Calu3 (cell line): Measurements from ENCODE around the gene CYP46A1. TPM values are rescaled to one million over a fixed set of nuclear protein-coding genes. Genes with fewer than 3 reads are reported as not detected.

ENCODE experiments used
- BruUV-seq: library from RNA; stranded (reverse); fragments of 400-500 nt; replicated peaks from 2 replicates; lab custom pipeline; 2021; lab: Mats Ljungman, UMichigan
- CTCF ChIA-PET: fragments of 300-600 bp; sonication (Branson Sonifier 250); formaldehyde crosslinking; loops from one replicate; lab custom pipeline; 2022; ENCODE audit warnings: antibody characterized with exemption; lab: Charles Lee
- DNase-seq: peaks from one replicate; pipeline ENCODE4 v3.0.0; 2022
- H3K27ac Mint-ChIP-seq: one replicate; pipeline ENCODE4 v1.8.0; 2022; ENCODE audit warnings: mixed read lengths; ENCODE audit not compliant: unreplicated experiment
- H3K27me3 Mint-ChIP-seq: one replicate; pipeline ENCODE4 v1.8.0; 2022; ENCODE audit warnings: mixed read lengths; ENCODE audit not compliant: unreplicated experiment
- H3K36me3 Mint-ChIP-seq: one replicate; pipeline ENCODE4 v1.8.0; 2022; ENCODE audit warnings: mild to moderate bottlenecking, moderate library complexity, mixed read lengths; ENCODE audit not compliant: insufficient read depth, unreplicated experiment
- H3K4me1 Mint-ChIP-seq: one replicate; pipeline ENCODE4 v1.8.0; 2022; ENCODE audit warnings: mild to moderate bottlenecking, low read depth, mixed read lengths; ENCODE audit not compliant: unreplicated experiment
- H3K4me3 Mint-ChIP-seq: one replicate; pipeline ENCODE4 v1.8.0; 2022; ENCODE audit warnings: mild to moderate bottlenecking, low read depth, moderate library complexity, mixed read lengths; ENCODE audit not compliant: unreplicated experiment
- H3K9me3 Mint-ChIP-seq: one replicate; pipeline ENCODE4 v1.8.0; 2022; ENCODE audit warnings: low read depth, mixed read lengths; ENCODE audit not compliant: unreplicated experiment
- CTCF ChIP-seq: fragments of 200-600 bp; IDR thresholded peaks from one replicate; pipeline ENCODE4 v1.8.0; 2022; ENCODE audit warnings: antibody characterized with exemption; ENCODE audit not compliant: unreplicated experiment
- intact Hi-C: fragments of 100-400 bp; cut with micrococcal nuclease; formaldehyde crosslinking; loops from one replicate; pipeline ENCODE4 v1.10.0; 2022; ENCODE audit not compliant: unreplicated experiment
- total RNA-seq: library from RNA; stranded (reverse); gene quantifications from 2 replicates; pipeline ENCODE4 v1.2.3, GENCODE V29; 2022

Gene CYP46A1
- total RNA-seq, 1 experiment from 2014 or later: not detected

GRCh38 chr14:99744199-99744872, 60.2 kb downstream of the CYP46A1 start:
- Mint-ChIP-seq H3K27me3 (no peaks in the 10 kb centered on the region), H3K36me3 (no peaks in the 10 kb centered on the region), H3K9me3 (no peaks in the 10 kb centered on the region), H3K4me1 (peaks cover 18% of the 10 kb centered on the region), H3K27ac (no peak overlapping the region), H3K4me3 (no peak overlapping the region)
- CTCF ChIA-PET: no interaction called here
- no peak for DNase-seq
- no TSS peak for BruUV-seq
- intact Hi-C loops: no loop called here
- no peak for TF ChIP-seq CTCF

GRCh38 chr14:99744873-99745224, 60.8 kb downstream of the CYP46A1 start:
- H3K4me3 Mint-ChIP-seq: no peak overlapping the region
- TF ChIP-seq CTCF: no peak
- no peak overlapping the region for H3K27ac Mint-ChIP-seq
- H3K36me3 Mint-ChIP-seq: no peaks in the 10 kb centered on the region
- peaks cover 18% of the 10 kb centered on the region for H3K4me1 Mint-ChIP-seq
- no peak for DNase-seq
- CTCF ChIA-PET: no interaction called here
- BruUV-seq: no TSS peak
- intact Hi-C loops: no loop called here
- H3K27me3 Mint-ChIP-seq: no peaks in the 10 kb centered on the region
- H3K9me3 Mint-ChIP-seq: no peaks in the 10 kb centered on the region

- intact Hi-C loops: no loop called here
- H3K9me3 Mint-ChIP-seq: no peaks in the 10 kb centered on the region
- no peaks in the 10 kb centered on the region for H3K27me3 Mint-ChIP-seq
- BruUV-seq: no TSS peak
- no peak overlapping the region for H3K27ac Mint-ChIP-seq
- H3K4me1 Mint-ChIP-seq: peaks cover 18% of the 10 kb centered on the region
- no peak overlapping the region for H3K4me3 Mint-ChIP-seq
- TF ChIP-seq CTCF: no peak
- DNase-seq: no peak
- CTCF ChIA-PET: no interaction called here
- no peaks in the 10 kb centered on the region for H3K36me3 Mint-ChIP-seq
Measured at GRCh38 chr14:99745307-99745951, 61.3 kb downstream of the CYP46A1 start.

GRCh38 chr14:99747167-99747566, 63.1 kb downstream of the CYP46A1 start:
- intact Hi-C loops: no loop called here
- no peaks in the 10 kb centered on the region for H3K36me3 Mint-ChIP-seq
- H3K27me3 Mint-ChIP-seq: no peaks in the 10 kb centered on the region
- peaks cover 31% of the 10 kb centered on the region for H3K4me1 Mint-ChIP-seq
- H3K4me3 Mint-ChIP-seq: peak overlapping the region; percentile 36
- H3K9me3 Mint-ChIP-seq: no peaks in the 10 kb centered on the region
- no peak for TF ChIP-seq CTCF
- BruUV-seq: no TSS peak
- no peak overlapping the region for H3K27ac Mint-ChIP-seq
- CTCF ChIA-PET: interaction anchor here (0.6 to 1.5 kb wide), 4 partner anchors 11 to 45 kb away, joined by 3 to 6 read pairs (median 4); no protein-coding TSS in a partner anchor
- DNase-seq: no peak
